Pons (tissue), 1 donor: ENCODE data around the gene GSTM1.
"Not testable (repeated sequence)": the region's sequence is repeated elsewhere in the genome, so short reads cannot be mapped to it uniquely, and the experiment has no call there.

ENCODE experiments used
- DNase-seq: peaks from one replicate; pipeline ENCODE4 v3.0.0-alpha.2; 2016; ENCODE audit warnings: low spot score

The GSTM1 gene

GRCh38 chr1:109659997-109660690 is 27.5 kb upstream of the GSTM1 start:
- peak; percentile 35 for DNase-seq

- DNase-seq: not testable (repeated sequence)
Measured at GRCh38 chr1:109660691-109661026, 27.0 kb upstream of the GSTM1 start.

- DNase-seq: no peak
Measured at GRCh38 chr1:109661391-109661790, 26.2 kb upstream of the GSTM1 start.

GRCh38 chr1:109664671-109665070 is 22.9 kb upstream of the GSTM1 start:
- no peak for DNase-seq

- peak; percentile 71 for DNase-seq
Measured at GRCh38 chr1:109667452-109668122, 20.0 kb upstream of the GSTM1 start, which contains the start of gene GSTM2. Gene GSTM2 (plus strand): TSS chr1:109668057. CDS start chr1:109668116, 59 bp downstream.

GRCh38 chr1:109668123-109668775 is 19.4 kb upstream of the GSTM1 start:
- DNase-seq: no peak

- DNase-seq: no peak
Measured at GRCh38 chr1:109669246-109669948, 18.2 kb upstream of the GSTM1 start.

GRCh38 chr1:109669949-109670302 is 17.7 kb upstream of the GSTM1 start:
- not testable (repeated sequence) for DNase-seq

GRCh38 chr1:109671067-109671466 is 16.6 kb upstream of the GSTM1 start:
- no peak for DNase-seq

GRCh38 chr1:109673861-109674260 is 13.8 kb upstream of the GSTM1 start:
- DNase-seq: not testable (repeated sequence)

- not testable (repeated sequence) for DNase-seq
Measured at GRCh38 chr1:109676683-109677381, 10.8 kb upstream of the GSTM1 start.

GRCh38 chr1:109677459-109677858 is 10.2 kb upstream of the GSTM1 start:
- no peak for DNase-seq

- not testable (repeated sequence) for DNase-seq
Measured at GRCh38 chr1:109678637-109679036, 9.0 kb upstream of the GSTM1 start.

- DNase-seq: not testable (repeated sequence)
Measured at GRCh38 chr1:109684777-109685176, 2.8 kb upstream of the GSTM1 start.

- not testable (repeated sequence) for DNase-seq
Measured at GRCh38 chr1:109685399-109685798, 2.2 kb upstream of the GSTM1 start.

- not testable (repeated sequence) for DNase-seq
Measured at GRCh38 chr1:109685890-109686289, 1.7 kb upstream of the GSTM1 start.

GRCh38 chr1:109687109-109687508 is 508 bp upstream of the GSTM1 start:
- DNase-seq: not testable (repeated sequence)

GRCh38 chr1:109689844-109690405 is 2.3 kb downstream of the GSTM1 start:
- DNase-seq: peak; percentile 26

GRCh38 chr1:109691759-109692158 is 4.1 kb downstream of the GSTM1 start:
- DNase-seq: peak; percentile 27

GRCh38 chr1:109694400-109694799 is 6.8 kb downstream of the GSTM1 start:
- not testable (repeated sequence) for DNase-seq

GRCh38 chr1:109695138-109695537 is 7.5 kb downstream of the GSTM1 start:
- not testable (repeated sequence) for DNase-seq
